C4-2B (cell line): ENCODE results near the gene OXNAD1.

Experiments
- ZFX ChIP-seq: fragments of 450-650 bp; IDR thresholded peaks from 2 replicates; pipeline ENCODE4 v1.6.1; 2017
- TF ChIP-seq, protein P1 (sequence below): fragments of 450-650 bp; conservative IDR thresholded peaks from 2 replicates; pipeline ENCODE4 v1.5.1; 2017; ENCODE audit warnings: mild to moderate bottlenecking

DNA sequence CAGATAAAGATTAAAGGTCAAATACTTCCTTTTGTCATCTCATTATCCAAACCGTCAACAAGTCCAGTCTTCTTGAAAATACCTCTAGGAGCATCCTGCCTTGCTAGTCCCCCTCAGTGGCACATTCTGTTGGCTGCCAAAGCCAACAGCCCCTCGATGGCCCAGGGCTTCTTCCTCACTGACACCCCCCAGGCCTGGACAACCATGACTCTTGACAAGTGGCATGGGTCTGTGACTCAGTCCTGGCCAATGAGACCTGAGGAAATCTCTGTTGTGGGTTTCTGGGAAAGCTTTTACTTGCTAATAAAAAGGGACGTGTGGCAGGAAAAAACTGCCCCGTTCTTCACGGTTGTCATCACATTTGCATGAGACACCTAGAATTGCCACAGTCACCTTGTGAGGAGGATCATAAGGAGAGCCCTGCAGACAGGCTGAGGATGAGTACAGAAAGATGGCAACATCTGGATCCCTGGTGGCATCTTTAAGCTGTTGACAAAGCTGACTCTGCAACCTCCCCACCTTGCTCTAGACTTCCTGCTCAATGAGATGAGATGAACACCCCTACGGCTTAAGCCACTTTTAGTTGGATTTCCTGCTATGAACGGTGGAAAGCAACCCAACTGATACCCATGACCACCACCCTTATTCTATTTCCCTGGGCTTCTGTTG, 81.5 kb downstream of the OXNAD1 start:
- TF ChIP-seq, protein P1, sequence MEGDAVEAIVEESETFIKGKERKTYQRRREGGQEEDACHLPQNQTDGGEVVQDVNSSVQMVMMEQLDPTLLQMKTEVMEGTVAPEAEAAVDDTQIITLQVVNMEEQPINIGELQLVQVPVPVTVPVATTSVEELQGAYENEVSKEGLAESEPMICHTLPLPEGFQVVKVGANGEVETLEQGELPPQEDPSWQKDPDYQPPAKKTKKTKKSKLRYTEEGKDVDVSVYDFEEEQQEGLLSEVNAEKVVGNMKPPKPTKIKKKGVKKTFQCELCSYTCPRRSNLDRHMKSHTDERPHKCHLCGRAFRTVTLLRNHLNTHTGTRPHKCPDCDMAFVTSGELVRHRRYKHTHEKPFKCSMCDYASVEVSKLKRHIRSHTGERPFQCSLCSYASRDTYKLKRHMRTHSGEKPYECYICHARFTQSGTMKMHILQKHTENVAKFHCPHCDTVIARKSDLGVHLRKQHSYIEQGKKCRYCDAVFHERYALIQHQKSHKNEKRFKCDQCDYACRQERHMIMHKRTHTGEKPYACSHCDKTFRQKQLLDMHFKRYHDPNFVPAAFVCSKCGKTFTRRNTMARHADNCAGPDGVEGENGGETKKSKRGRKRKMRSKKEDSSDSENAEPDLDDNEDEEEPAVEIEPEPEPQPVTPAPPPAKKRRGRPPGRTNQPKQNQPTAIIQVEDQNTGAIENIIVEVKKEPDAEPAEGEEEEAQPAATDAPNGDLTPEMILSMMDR = no peak
- TF ChIP-seq ZFX = no peak
